GM10266 (cell line): ENCODE results near the gene TPTE.
"Not testable (repeated sequence)": the region's sequence is repeated elsewhere in the genome, so short reads cannot be mapped to it uniquely, and the experiment has no call there.

Source experiments
- DNase-seq: peaks from one replicate; pipeline ENCODE4 v3.0.0; 2012; ENCODE audit errors: extremely low spot score
- TF ChIP-seq, protein P1 (sequence below): IDR thresholded peaks from 2 replicates; pipeline ENCODE4 v1.5.1; 2012; ENCODE audit warnings: mild to moderate bottlenecking, low read depth; ENCODE audit not compliant: control insufficient read depth, insufficient read depth; ENCODE audit errors: missing control alignments

TPTE gene

DNA sequence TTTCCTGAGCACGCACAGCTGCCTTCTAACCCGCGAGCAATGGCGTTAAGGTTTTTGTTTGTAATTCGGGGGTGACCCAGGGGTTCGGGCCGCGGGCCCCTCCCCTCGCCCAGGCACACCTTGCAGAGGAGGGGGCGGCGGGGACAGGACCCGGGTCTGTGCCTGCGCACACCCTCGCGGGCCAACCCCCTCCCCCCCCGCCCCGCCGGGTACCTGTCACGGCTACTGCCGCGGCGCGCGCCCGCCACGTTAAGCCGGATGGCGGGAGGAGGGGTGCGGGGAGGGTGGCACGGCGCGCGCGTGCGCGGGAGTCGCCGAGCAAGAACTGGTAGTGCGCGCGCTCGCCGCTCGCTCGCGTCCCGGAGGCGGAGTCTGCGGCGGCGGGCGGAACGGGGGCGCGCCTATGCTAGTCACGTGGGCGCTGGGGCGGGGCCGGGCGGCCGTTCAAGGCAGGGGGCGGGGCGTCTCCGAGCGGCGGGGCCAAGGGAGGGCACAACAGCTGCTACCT, at the start of gene TPTE:
TSS of gene TPTE (plus strand) at position 493 of the 508 bp plus-strand sequence. CDS start 17,141 bp downstream, outside the sequence.
- TF ChIP-seq, protein P1, sequence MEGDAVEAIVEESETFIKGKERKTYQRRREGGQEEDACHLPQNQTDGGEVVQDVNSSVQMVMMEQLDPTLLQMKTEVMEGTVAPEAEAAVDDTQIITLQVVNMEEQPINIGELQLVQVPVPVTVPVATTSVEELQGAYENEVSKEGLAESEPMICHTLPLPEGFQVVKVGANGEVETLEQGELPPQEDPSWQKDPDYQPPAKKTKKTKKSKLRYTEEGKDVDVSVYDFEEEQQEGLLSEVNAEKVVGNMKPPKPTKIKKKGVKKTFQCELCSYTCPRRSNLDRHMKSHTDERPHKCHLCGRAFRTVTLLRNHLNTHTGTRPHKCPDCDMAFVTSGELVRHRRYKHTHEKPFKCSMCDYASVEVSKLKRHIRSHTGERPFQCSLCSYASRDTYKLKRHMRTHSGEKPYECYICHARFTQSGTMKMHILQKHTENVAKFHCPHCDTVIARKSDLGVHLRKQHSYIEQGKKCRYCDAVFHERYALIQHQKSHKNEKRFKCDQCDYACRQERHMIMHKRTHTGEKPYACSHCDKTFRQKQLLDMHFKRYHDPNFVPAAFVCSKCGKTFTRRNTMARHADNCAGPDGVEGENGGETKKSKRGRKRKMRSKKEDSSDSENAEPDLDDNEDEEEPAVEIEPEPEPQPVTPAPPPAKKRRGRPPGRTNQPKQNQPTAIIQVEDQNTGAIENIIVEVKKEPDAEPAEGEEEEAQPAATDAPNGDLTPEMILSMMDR = no peak
- no peak for DNase-seq

DNA sequence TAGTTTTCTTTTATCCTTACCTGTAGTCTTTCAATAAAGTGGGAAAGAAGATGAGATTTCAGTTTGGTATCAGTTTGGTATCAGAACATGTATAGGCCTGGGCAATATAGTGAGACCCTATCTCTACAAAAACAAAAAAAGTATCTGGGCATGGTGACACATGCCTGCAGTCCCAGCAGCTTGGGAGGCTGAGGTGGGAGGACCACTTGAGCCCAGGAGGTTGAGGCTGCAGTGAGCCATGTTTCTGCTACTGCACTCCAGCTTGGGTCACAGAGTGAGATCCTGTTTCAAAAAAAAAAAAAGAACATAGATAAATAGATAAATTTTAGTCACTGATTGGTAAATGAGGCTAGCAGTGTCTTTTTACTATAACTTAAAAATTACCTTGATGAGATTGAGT, 49.4 kb upstream of the TPTE start:
- DNase-seq = not testable (repeated sequence)

DNA sequence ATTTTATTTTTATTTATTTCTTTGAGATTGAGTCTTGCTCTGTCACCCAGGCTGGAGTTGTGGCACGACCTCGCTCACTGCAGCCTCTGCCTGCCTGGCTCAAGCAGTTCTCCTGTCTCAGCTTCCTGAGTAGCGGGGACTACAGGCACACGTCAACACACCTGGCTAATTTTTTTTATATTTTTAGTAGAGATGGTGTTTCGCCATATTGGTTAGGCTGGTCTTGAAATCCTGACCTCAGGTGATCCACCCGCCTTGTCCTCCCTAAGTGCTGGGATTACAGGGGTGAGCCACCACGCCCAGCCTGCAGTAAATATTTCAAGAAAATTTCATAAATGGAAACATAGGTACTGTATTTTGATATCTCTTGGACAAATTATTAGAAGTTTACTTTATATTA, 43.6 kb upstream of the TPTE start:
- not testable (repeated sequence) for DNase-seq

DNA sequence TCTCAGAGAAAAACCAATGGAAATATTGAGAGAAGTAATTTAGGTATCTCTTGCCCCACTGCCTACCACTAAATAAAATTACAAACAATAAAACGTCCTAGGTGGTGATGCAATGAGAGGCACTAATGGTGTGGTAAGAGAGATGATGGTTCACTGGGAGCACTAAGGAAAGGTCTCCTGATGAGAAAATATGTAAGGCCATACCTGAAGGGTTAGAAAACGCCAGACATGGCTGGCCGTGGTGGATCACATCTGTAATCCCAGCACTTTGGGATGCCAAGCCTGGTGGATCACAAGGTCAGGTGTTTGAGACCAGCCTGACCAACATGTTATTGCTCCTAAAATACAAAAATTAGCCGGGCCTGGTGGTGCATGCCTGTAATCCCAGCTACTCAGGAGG, 41.5 kb upstream of the TPTE start:
- DNase-seq = not testable (repeated sequence)

DNA sequence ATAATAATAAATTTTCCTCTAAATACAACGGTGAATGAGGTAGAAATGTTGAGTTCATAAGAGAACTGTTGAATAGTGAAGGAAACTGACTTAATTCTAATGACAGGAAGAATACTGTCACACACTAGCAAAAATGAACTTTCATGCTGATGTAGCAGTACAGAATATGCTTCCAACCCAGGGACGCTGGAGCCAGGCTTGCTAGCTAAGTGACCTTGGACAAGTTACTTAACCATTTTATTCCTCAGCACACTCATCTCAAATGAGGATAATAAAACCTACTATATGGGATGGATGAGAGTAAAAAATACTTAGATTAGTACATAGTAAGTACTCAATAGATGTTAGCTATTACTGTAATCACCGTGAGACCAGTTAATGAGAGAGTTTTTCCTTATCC, 36.5 kb upstream of the TPTE start:
- DNase-seq = not testable (repeated sequence)

DNA sequence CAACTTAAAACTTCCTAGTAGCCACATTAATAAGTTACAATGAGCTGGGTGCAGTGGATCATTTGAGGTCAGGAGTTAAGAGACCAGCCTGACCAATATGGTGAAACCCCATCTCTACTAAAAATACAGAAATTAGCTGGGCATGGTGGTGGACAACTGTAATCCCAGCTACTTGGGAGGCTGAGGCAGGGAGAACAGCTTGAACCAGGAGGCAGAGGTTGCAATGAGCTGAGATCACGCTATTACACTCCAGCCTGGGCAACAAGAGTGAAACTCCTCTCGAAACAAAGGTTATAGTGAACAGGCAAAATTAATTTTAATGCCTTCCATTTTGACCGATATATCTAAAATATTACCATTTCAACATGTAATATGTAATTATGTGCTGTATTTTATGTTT, 30.9 kb upstream of the TPTE start:
- not testable (repeated sequence) for DNase-seq

DNA sequence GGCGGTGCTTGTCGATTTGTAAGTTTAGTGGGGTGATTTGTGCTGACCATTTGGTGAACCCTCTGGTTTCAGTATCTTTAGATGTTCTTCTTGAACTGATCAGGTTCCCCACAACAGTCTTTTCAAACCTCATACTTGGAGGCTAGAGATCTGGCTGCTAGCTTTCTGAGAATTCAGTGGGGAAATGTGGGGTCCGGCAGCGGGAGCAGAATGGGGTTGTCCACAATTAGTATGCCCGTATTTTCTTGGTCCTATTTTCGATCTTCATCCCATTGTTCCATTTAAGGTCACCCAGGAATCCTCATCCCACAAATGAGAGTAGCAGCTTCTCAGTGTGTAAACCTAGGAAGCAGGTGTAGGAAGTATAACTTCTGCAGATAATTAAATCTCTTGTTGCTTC, 10.3 kb upstream of the TPTE start:
- no peak for DNase-seq
- TF ChIP-seq, protein P1 = no peak

DNA sequence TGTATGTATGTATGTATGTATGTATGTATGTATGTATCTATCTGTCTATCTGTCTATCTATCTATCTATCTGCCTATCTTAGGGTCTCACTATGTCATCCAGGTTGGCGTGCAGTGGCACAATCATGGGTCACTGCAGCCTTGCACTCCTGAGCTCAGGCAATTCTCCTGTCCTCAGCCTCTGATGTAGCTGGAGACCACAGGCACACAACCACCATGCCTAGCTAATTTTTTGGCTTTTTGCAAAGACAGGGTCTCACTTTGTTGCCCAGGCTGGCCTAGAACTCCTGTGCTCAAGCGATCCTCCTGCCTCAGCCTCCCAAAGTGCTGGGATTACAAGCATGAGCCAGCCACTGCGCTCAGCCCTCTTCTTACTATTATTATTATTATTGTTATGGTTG, 4.5 kb upstream of the TPTE start:
- not testable (repeated sequence) for DNase-seq

DNA sequence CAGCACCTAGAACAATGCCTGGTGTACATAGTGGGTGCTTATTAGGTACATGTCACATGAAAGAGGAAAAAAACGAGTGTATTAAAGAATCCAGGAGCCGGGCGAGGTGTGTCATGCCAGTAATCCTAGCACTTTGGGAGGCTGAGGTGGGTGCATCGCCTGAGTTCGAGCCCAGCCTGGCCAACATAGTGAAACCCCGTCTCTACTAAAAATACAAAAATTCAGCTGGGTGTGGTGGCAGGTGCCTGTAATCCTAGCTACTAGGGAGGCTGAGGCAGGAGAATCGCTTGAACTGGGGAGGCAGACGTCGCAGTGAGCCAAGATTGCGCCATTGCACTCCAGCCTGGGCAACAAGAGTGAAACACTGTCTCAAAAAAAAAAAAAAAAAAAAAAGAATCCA, 3.5 kb upstream of the TPTE start:
- not testable (repeated sequence) for DNase-seq

DNA sequence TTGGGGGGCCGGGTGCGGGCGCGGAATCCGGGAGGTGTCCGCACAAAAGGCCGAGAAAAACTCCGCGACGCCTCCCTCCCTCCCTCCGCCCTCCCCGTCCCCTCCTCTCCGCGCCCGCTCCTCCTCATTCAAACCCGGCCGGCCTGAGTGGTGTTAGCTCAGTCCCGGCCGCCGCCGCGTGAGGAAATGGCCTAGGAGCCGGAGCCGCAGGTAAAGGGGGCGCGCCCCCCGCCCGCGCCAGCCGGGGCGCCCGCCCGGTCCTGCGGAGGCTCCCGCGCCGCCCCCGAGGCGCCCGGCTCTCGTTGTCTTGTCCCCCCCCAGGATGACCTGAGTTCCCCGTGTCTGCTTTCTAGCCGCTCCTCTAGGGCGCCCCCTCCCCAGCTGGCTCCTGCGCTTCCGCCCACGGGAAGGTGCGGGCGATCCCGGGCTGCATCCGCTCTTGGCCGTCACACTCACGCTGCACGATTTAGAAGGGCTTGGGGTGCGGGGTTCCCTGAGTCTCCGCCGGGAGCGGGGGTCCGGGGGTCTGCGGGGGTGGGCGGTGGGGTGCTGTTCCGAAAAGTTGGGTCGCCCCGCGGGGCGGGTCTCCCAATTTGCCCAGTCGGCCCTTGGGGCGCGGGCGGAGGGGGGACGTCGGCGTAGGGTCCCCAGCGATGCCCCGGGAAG, 585 bp downstream of the TPTE start:
- not testable (repeated sequence) for DNase-seq

DNA sequence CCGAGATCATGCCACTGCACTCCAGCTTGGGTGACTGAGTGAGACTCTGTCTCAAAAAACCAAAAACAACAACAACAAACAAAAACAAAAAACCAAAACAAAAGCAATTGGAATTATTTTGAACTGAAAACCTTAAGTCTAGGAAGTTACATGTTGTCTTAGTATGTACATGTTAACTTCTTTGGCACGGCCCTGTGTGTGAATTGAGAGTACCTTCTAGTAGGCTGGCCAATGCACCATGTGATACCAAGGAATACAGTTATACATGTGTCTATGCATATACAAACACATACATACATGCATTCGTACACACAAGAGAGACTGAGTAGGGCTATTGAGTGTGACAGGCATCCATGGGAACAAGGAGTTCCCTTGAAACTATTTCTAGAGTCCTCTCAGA, 18.6 kb downstream of the TPTE start:
- TF ChIP-seq, protein P1 = no peak
- no peak for DNase-seq

DNA sequence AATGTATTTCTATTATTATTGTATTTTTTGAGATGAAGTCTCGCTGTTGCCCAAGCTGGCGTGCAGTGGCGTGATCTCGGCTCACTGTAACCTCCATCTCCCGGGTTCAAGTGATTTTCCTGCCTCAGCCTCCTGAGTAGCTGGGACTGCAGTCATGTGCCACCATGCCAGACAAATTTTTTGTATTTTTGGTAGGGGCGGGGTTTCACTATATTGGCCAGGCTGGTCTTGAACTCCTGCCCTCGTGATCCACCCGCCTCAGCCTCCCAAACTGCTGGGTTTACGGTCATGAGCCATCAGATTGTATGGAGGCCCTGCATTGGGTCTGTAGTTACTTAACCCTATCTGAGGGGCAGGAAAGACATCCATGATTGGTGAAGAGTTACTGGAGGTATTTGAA, 23.0 kb downstream of the TPTE start:
- not testable (repeated sequence) for DNase-seq

DNA sequence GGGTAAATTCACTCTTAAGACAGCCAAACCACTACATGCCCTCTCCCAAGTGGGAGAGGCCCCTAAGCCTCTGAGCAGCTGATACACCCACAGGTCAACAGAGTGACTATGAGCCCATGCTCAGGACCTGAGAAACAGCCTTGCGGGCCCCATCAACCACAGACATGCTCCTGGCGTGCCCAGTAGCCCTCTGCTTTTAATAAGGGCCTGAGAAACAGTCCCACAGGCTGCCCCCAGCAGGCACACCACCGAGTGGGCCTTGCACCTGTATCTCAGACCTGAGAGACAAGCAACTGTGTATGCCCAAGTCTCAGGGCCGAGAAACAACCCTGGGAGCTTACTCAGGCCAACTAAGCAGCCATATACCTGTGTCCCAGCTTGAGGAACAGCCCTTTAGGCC, 26.5 kb downstream of the TPTE start:
- not testable (repeated sequence) for DNase-seq

DNA sequence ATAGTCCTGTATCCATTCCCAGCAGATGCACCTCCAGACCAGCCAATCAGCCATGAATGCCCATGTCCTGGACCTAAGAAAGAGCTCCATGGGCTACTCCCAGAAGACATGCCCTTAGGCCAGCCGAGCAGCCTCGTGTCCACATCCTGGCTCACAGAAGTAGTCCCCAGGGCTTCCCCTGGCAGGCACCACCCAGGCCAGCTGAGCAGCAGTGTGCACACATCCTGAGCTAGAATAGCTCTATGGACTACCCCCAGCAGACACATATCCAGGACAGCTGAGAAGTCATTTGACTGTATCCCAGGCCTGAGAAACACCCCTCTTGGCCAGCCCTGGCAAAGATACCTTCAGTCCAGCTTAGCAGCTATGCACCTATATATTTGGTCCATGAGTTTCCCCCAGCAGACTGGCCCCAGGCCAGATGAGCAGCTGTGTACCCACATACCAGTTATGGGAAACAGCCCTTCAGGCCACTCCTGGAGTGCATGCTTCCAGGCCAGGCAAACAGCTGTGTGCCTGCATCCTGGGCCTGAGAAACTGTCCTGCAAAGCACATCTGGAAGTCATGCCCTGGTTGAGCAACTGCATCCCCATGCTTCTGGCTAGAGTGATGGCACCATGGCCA, 27.1 kb downstream of the TPTE start:
- DNase-seq = not testable (repeated sequence)

DNA sequence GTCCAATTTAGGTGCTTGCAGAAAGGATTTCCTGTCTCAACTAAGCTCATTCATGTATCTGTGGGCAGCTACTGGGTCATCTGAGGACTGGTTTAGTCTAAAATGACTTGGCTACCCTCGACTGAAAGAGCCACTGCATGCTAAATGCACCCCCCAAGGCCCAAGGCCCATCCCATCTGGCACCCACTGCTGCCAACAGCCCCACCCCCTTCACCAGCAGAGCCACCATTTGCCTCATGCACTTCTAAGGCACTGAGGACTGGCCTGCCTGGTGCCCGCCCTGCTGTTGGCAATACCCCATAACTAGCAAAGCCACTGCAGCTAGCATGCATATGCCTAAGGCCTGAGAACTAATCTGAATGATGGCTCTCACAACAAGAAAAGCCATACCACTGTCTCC, 49.4 kb downstream of the TPTE start:
- not testable (repeated sequence) for DNase-seq

DNA sequence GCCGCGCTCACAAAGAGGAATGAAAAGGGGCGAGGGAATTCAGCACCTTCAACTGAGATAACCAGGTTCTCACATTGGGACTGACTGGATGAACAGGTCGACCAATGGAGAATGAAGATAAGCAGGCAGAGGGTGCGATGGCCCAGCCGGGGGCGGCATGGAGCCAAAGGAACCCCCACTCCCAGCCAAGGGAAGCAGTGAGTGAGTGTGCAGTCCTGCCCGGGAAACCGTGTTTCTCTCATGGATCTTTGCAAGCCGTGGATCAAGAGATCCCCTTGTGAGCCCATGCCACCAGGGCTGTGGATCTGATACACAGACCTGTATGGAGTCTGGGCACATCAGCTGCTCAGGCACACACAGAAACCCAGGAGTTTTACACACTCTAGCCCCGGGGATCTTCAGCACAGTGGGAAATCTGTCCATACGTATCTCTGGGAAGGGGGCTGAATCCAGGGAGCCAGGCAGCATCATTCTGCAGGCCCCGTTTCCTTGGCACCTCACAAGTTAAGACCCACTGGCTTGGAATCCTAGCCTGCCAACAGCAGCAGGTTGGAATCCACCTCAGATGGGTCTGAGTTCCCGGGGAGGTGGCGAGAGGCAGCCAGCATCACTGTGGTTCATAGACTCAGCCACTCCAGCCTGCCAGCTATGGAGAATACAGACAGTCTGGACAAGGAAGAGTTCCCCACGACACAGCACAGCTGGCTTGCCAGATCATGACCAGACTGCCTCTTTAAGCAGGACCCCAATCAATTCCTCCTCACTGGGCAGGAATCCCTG, 53.3 kb downstream of the TPTE start:
- not testable (repeated sequence) for DNase-seq
